Measurements from ENCODE around the gene TNIK.

GRCh38 chr3:171412473-171412872 is 47.7 kb downstream of the TNIK start:
- TF ChIP-seq CTCF (conservative IDR thresholded peaks at IDR 0.05; ENCODE audit: low read length), result no peak
- no peak for TF ChIP-seq EZH2phosphoT487 (IDR thresholded peaks at IDR 0.05; ENCODE audit: borderline replicate concordance)

All from Loucy (cell line).